GM23338 (cell line): Measurements from ENCODE around the gene PPP1R3G. TPM values are rescaled to one million over a fixed set of nuclear protein-coding genes. Genes with fewer than 3 reads are reported as not detected.

Source experiments
- ATAC-seq: fragments of 200-7000 bp; cut with Tn5 transposase; 3 replicates; pipeline ENCODE4 v1.9.1; 2020
- DNase-seq: peaks from one replicate; pipeline ENCODE4 v3.0.0-alpha.2; 2015; ENCODE audit warnings: low spot score
- H2AFZ ChIP-seq: fragments of 200-600 bp; sonication (generic); 2 replicates; pipeline ENCODE4 v1.8.0; 2016; ENCODE audit warnings: antibody characterized with exemption, mild to moderate bottlenecking, moderate library complexity
- H3F3A ChIP-seq: fragments of 200-600 bp; sonication (generic); replicated peaks from 2 replicates; pipeline ENCODE4 v1.8.0; 2017; ENCODE audit warnings: antibody characterized with exemption, mixed run types, low read depth
- H3K27ac ChIP-seq: fragments of 200-600 bp; sonication (generic); 2 replicates; pipeline ENCODE4 v1.6.1; 2016; ENCODE audit warnings: low read depth
- H3K27me3 ChIP-seq: fragments of 200-600 bp; sonication (generic); 2 replicates; pipeline ENCODE4 v1.8.0; 2016; ENCODE audit warnings: mild to moderate bottlenecking, mixed run types, moderate library complexity; ENCODE audit not compliant: insufficient read depth
- H3K36me3 ChIP-seq: fragments of 200-600 bp; sonication (generic); 2 replicates; pipeline ENCODE4 v1.8.0; 2016; ENCODE audit warnings: mild to moderate bottlenecking; ENCODE audit not compliant: insufficient read depth
- H3K4me1 ChIP-seq: fragments of 200-600 bp; sonication (generic); 2 replicates; pipeline ENCODE4 v1.8.0; 2016; ENCODE audit warnings: mild to moderate bottlenecking, moderate library complexity; ENCODE audit not compliant: insufficient read depth
- H3K4me2 ChIP-seq: fragments of 200-600 bp; sonication (generic); 2 replicates; pipeline ENCODE4 v1.7.1; 2017; ENCODE audit warnings: mixed run types
- H3K4me3 ChIP-seq: fragments of 200-600 bp; sonication (generic); 2 replicates; pipeline ENCODE4 v1.6.1; 2016; ENCODE audit warnings: mixed run types
- H3K79me2 ChIP-seq: fragments of 200-600 bp; sonication (generic); replicated peaks from 2 replicates; pipeline ENCODE4 v1.8.0; 2017; ENCODE audit warnings: mild to moderate bottlenecking; ENCODE audit not compliant: insufficient read depth
- H3K9me2 ChIP-seq: fragments of 200-600 bp; sonication (generic); 2 replicates; pipeline ENCODE4 v1.8.0; 2017; ENCODE audit not compliant: insufficient read depth
- H4K20me1 ChIP-seq: fragments of 200-600 bp; sonication (generic); replicated peaks from 2 replicates; pipeline ENCODE4 v1.8.0; 2017; ENCODE audit warnings: mild to moderate bottlenecking; ENCODE audit not compliant: insufficient read depth
- H3K27ac Mint-ChIP-seq: 2 replicates; pipeline ENCODE4 v1.8.0; 2020; ENCODE audit warnings: inconsistent platforms, mild to moderate bottlenecking, moderate library complexity, mixed read lengths
- H3K27me3 Mint-ChIP-seq: 3 replicates; pipeline ENCODE4 v1.8.0; 2022; ENCODE audit warnings: low read depth, mild to moderate bottlenecking, moderate library complexity, mixed read lengths, inconsistent platforms; ENCODE audit not compliant: insufficient read depth, poor library complexity
- H3K36me3 Mint-ChIP-seq: 3 replicates; pipeline ENCODE4 v1.8.0; 2021; ENCODE audit warnings: low read depth, mild to moderate bottlenecking, inconsistent platforms, moderate library complexity, mixed read lengths
- H3K4me1 Mint-ChIP-seq: 3 replicates; pipeline ENCODE4 v1.8.0; 2020; ENCODE audit warnings: mild to moderate bottlenecking, inconsistent platforms, mixed read lengths
- H3K4me3 Mint-ChIP-seq: 3 replicates; pipeline ENCODE4 v1.8.0; 2021; ENCODE audit warnings: moderate library complexity, mild to moderate bottlenecking, inconsistent platforms, mixed read lengths
- H3K9me3 Mint-ChIP-seq: 3 replicates; pipeline ENCODE4 v1.8.0; 2020; ENCODE audit warnings: moderate library complexity, mild to moderate bottlenecking, inconsistent platforms, mixed read lengths
- EZH2phosphoT487 ChIP-seq: fragments of 200-600 bp; sonication (generic); IDR thresholded peaks from one replicate; pipeline ENCODE4 v1.8.1; 2018; ENCODE audit warnings: antibody characterized with exemption; ENCODE audit not compliant: unreplicated experiment
- polyA plus RNA-seq: library from polyadenylated mRNA; unstranded; fragments of >200 nt; fragmentation: Nextera tagmentation; extraction: Ambion mirVana; gene quantifications from 2 replicates; pipeline ENCODE4 v1.2.1, GENCODE V29; 2016
- total RNA-seq: library from RNA; depleted of rRNA; stranded (reverse); fragments of >200 nt; shearing (Covaris generic); gene quantifications from 2 replicates; pipeline ENCODE4 v1.2.3, GENCODE V29; 2014
- TF ChIP-seq, protein P1 (sequence below): IDR thresholded peaks from one replicate; pipeline ENCODE4 v1.6.1; 2018; ENCODE audit warnings: antibody characterized with exemption; ENCODE audit not compliant: unreplicated experiment
- TF ChIP-seq, protein P2 (sequence below): fragments of 250-450 bp; sonication (Bioruptor Pico); IDR thresholded peaks from 2 replicates; pipeline ENCODE4 v1.5.0; 2020; ENCODE audit warnings: mild to moderate bottlenecking, moderate library complexity

The PPP1R3G gene
- total and polyA plus RNA-seq, 2 experiments from 2014 or later = 0.13 to 0.24 TPM

DNA sequence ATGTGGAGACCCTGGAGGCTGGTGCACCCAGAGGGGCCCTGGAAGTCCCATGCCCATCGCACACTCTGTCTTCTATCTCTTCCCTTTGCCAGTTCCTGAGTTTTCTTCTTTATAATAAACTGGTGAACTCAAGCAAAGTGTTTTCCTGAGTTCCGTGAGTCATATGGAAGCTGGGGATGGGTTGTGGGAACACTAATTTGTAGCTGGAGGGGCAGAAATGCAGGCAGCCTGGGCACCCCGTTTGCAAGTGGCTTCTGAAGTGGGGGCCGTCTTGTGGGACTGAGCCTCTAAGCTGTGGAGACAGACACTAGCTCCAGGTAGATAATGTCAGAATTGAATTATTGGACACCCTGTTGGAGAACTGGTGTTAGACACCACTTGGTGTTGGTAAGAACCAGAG lies 3.2 kb upstream of the PPP1R3G start:
- Histone ChIP-seq H3K27me3 (peaks cover 58% of the 10 kb centered on the region), H3K4me2 (no peak overlapping the region)
- H3K4me3 Mint-ChIP-seq = no peak overlapping the region

More for the DNA sequence above, 3.2 kb upstream of the PPP1R3G start:
- DNase-seq = no peak
- Histone ChIP-seq H3K4me1 (peaks cover 3% of the 10 kb centered on the region; the same call in 1 of the 2 replicates), H3K36me3 (no peaks in the 10 kb centered on the region; the same call in 1 of the 2 replicates), H3K27ac (no peak overlapping the region), H3K79me2 (no peaks in the 10 kb centered on the region), H3K4me3 (no peak overlapping the region), H3F3A (0 out of 2 replicates have a peak, but pooled peaks cover 3% of the 10 kb centered on the region), H2AFZ (no peak overlapping the region), H3K9me2 (no peaks in the 10 kb centered on the region), H4K20me1 (no peaks in the 10 kb centered on the region; the same call in 1 of the 2 replicates)
- peaks cover 42% of the 10 kb centered on the region for H3K27me3 Mint-ChIP-seq
- no peak overlapping the region for H3K27ac Mint-ChIP-seq
- TF ChIP-seq, protein P1, sequence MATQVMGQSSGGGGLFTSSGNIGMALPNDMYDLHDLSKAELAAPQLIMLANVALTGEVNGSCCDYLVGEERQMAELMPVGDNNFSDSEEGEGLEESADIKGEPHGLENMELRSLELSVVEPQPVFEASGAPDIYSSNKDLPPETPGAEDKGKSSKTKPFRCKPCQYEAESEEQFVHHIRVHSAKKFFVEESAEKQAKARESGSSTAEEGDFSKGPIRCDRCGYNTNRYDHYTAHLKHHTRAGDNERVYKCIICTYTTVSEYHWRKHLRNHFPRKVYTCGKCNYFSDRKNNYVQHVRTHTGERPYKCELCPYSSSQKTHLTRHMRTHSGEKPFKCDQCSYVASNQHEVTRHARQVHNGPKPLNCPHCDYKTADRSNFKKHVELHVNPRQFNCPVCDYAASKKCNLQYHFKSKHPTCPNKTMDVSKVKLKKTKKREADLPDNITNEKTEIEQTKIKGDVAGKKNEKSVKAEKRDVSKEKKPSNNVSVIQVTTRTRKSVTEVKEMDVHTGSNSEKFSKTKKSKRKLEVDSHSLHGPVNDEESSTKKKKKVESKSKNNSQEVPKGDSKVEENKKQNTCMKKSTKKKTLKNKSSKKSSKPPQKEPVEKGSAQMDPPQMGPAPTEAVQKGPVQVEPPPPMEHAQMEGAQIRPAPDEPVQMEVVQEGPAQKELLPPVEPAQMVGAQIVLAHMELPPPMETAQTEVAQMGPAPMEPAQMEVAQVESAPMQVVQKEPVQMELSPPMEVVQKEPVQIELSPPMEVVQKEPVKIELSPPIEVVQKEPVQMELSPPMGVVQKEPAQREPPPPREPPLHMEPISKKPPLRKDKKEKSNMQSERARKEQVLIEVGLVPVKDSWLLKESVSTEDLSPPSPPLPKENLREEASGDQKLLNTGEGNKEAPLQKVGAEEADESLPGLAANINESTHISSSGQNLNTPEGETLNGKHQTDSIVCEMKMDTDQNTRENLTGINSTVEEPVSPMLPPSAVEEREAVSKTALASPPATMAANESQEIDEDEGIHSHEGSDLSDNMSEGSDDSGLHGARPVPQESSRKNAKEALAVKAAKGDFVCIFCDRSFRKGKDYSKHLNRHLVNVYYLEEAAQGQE = no peak
- no peak for TF ChIP-seq EZH2phosphoT487
- TF ChIP-seq, protein P2, sequence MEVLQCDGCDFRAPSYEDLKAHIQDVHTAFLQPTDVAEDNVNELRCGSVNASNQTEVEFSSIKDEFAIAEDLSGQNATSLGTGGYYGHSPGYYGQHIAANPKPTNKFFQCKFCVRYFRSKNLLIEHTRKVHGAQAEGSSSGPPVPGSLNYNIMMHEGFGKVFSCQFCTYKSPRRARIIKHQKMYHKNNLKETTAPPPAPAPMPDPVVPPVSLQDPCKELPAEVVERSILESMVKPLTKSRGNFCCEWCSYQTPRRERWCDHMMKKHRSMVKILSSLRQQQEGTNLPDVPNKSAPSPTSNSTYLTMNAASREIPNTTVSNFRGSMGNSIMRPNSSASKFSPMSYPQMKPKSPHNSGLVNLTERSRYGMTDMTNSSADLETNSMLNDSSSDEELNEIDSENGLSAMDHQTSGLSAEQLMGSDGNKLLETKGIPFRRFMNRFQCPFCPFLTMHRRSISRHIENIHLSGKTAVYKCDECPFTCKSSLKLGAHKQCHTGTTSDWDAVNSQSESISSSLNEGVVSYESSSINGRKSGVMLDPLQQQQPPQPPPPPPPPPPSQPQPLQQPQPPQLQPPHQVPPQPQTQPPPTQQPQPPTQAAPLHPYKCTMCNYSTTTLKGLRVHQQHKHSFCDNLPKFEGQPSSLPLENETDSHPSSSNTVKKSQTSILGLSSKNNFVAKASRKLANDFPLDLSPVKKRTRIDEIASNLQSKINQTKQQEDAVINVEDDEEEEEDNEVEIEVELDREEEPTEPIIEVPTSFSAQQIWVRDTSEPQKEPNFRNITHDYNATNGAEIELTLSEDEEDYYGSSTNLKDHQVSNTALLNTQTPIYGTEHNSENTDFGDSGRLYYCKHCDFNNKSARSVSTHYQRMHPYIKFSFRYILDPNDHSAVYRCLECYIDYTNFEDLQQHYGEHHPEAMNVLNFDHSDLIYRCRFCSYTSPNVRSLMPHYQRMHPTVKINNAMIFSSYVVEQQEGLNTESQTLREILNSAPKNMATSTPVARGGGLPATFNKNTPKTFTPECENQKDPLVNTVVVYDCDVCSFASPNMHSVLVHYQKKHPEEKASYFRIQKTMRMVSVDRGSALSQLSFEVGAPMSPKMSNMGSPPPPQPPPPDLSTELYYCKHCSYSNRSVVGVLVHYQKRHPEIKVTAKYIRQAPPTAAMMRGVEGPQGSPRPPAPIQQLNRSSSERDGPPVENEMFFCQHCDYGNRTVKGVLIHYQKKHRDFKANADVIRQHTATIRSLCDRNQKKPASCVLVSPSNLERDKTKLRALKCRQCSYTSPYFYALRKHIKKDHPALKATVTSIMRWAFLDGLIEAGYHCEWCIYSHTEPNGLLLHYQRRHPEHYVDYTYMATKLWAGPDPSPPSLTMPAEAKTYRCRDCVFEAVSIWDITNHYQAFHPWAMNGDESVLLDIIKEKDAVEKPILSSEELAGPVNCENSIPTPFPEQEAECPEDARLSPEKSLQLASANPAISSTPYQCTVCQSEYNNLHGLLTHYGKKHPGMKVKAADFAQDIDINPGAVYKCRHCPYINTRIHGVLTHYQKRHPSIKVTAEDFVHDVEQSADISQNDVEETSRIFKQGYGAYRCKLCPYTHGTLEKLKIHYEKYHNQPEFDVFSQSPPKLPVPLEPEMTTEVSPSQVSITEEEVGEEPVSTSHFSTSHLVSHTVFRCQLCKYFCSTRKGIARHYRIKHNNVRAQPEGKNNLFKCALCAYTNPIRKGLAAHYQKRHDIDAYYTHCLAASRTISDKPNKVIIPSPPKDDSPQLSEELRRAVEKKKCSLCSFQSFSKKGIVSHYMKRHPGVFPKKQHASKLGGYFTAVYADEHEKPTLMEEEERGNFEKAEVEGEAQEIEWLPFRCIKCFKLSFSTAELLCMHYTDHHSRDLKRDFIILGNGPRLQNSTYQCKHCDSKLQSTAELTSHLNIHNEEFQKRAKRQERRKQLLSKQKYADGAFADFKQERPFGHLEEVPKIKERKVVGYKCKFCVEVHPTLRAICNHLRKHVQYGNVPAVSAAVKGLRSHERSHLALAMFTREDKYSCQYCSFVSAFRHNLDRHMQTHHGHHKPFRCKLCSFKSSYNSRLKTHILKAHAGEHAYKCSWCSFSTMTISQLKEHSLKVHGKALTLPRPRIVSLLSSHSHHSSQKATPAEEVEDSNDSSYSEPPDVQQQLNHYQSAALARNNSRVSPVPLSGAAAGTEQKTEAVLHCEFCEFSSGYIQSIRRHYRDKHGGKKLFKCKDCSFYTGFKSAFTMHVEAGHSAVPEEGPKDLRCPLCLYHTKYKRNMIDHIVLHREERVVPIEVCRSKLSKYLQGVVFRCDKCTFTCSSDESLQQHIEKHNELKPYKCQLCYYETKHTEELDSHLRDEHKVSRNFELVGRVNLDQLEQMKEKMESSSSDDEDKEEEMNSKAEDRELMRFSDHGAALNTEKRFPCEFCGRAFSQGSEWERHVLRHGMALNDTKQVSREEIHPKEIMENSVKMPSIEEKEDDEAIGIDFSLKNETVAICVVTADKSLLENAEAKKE = no peak
- ATAC-seq = no peak
- H3K36me3 Mint-ChIP-seq = peaks cover 3% of the 10 kb centered on the region; the same call in 2 of the 3 replicates
- H3K9me3 Mint-ChIP-seq = peaks cover 8% of the 10 kb centered on the region; the same call in 2 of the 3 replicates
- H3K4me1 Mint-ChIP-seq = peaks cover 3% of the 10 kb centered on the region; the same call in 1 of the 3 replicates
